ENCODE data around the gene JAKMIP2. TPM values are rescaled to one million over a fixed set of nuclear protein-coding genes. Genes with fewer than 3 reads are reported as not detected.

The JAKMIP2 gene
- total and polyA plus RNA-seq, 2 donors (not counting 3 experiments of a cell fraction or from before 2014, with no cell fraction given) = not detected

- Histone ChIP-seq H3K36me3 (ENCODE audit: control insufficient read depth in 2 of 2, extremely low read depth in 1 of 2, insufficient read depth in 2 of 2, low read length in 2 of 2) (no peaks in the 10 kb centered on the region), H4K20me1 (replicated peaks; ENCODE audit: control insufficient read depth, extremely low read depth, insufficient read depth, low read length) (no peaks in the 10 kb centered on the region), H3K9me1 (replicated peaks; ENCODE audit: control insufficient read depth, extremely low read depth, insufficient read depth, low read length) (no peaks in the 10 kb centered on the region), H3K4me2 (ENCODE audit: insufficient read depth, low read length) (no peak overlapping the region), H3K79me2 (ENCODE audit: control insufficient read depth, insufficient read depth, low read length) (no peaks in the 10 kb centered on the region), H2AFZ (ENCODE audit: low read depth, low read length) (no peak overlapping the region), H3K4me3 (replicated peaks in 1 of 3; ENCODE audit: insufficient read depth in 1 of 3, low read depth in 1 of 3, low read length in 3 of 3) (no peak overlapping the region), H3K9me3 (replicated peaks; ENCODE audit: control insufficient read depth, insufficient read depth, low read length) (no peaks in the 10 kb centered on the region), H3K27ac (ENCODE audit: insufficient read depth, low read depth, low read length) (no peak overlapping the region), H3K27me3 (ENCODE audit: control insufficient read depth in 2 of 2, insufficient read depth in 2 of 2, low read length in 2 of 2) (peaks cover 7 to 13% of the 10 kb centered on the region in 2 experiments), H3K9ac (replicated peaks; ENCODE audit: extremely low read depth, insufficient read depth, low read length) (no peak overlapping the region), H3K4me1 (ENCODE audit: control insufficient read depth, extremely low read depth, insufficient read depth, low read length) (no peaks in the 10 kb centered on the region)
- BruUV-seq (replicated peaks) = no TSS peak
- dilution Hi-C loops (cut with MboI; ENCODE audit: extremely low pct_ligation_motif_present, low sequenced_read_pairs) = no loop called here
- POLR2A ChIA-PET = no interaction called here
- CTCF ChIA-PET = no interaction called here
- no peak for DNase-seq (ENCODE audit: low read depth, low spot score)
- intact Hi-C loops (cut with micrococcal nuclease) = no loop called here
- TF ChIP-seq POLR2A (IDR thresholded peaks at IDR 0.05; ENCODE audit: low read depth, low read length) (no peak), JUN (IDR thresholded peaks at IDR 0.05; ENCODE audit: borderline replicate concordance, insufficient read depth, insufficient read length, low read depth) (no peak), EZH2 (IDR thresholded peaks at IDR 0.05; ENCODE audit: borderline replicate concordance, low read depth, low read length, severe bottlenecking) (no peak), FOS (IDR thresholded peaks at IDR 0.05; ENCODE audit: borderline replicate concordance, insufficient read depth, low read length) (no peak), GATA2 (IDR thresholded peaks at IDR 0.05; ENCODE audit: insufficient read depth, insufficient read length, low read depth, low read length) (no peak), POLR2AphosphoS5 (IDR thresholded peaks at IDR 0.05; ENCODE audit: insufficient read depth, low read depth, low read length) (no peak), MYC (IDR thresholded peaks at IDR 0.05; ENCODE audit: low read depth, low read length) (no peak)
- TF ChIP-seq, protein P1, sequence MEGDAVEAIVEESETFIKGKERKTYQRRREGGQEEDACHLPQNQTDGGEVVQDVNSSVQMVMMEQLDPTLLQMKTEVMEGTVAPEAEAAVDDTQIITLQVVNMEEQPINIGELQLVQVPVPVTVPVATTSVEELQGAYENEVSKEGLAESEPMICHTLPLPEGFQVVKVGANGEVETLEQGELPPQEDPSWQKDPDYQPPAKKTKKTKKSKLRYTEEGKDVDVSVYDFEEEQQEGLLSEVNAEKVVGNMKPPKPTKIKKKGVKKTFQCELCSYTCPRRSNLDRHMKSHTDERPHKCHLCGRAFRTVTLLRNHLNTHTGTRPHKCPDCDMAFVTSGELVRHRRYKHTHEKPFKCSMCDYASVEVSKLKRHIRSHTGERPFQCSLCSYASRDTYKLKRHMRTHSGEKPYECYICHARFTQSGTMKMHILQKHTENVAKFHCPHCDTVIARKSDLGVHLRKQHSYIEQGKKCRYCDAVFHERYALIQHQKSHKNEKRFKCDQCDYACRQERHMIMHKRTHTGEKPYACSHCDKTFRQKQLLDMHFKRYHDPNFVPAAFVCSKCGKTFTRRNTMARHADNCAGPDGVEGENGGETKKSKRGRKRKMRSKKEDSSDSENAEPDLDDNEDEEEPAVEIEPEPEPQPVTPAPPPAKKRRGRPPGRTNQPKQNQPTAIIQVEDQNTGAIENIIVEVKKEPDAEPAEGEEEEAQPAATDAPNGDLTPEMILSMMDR (IDR thresholded peaks at IDR 0.05; ENCODE audit: extremely low read depth in 1 of 2, insufficient read depth in 1 of 2, low read depth in 1 of 2, low read length in 2 of 2) = no peak
- TF ChIP-seq, protein P2, sequence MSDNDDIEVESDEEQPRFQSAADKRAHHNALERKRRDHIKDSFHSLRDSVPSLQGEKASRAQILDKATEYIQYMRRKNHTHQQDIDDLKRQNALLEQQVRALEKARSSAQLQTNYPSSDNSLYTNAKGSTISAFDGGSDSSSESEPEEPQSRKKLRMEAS (IDR thresholded peaks at IDR 0.05; ENCODE audit: insufficient read depth, insufficient read length) = no peak
- FAIRE-seq = no peak
These were observed 3.6 kb upstream of the JAKMIP2 start for GRCh38 chr5:147786142-147786541.
